Stimulated activated naive B cell treated with anti-CD40 and anti-IgM and Interleukin-4, amounts not matched to agents 10 μg/mL and 1 μg/mL and 100 μg/mL, for 72 hours (primary cell): ENCODE measurements around the gene OR2AG1.
"Not testable (repeated sequence)": the region's sequence is repeated elsewhere in the genome, so short reads cannot be mapped to it uniquely, and the experiment has no call there.

ENCODE experiments used
- ATAC-seq, 2 donors: fragments of 150-1000 bp; cut with Tn5 transposase; replicated peaks; 2 replicates each; pipeline ENCODE4 v1.10.0; 2021; ENCODE audit warnings: moderate library complexity in 1 of 2
- DNase-seq: peaks from one replicate; pipeline ENCODE4 v3.0.0; 2021
- H3K27ac Mint-ChIP-seq: one replicate; pipeline ENCODE4 v1.8.0; 2022; ENCODE audit warnings: mild to moderate bottlenecking, mixed read lengths
- H3K27me3 Mint-ChIP-seq, 2 donors: one replicate each; pipeline ENCODE4 v1.8.0; 2022; ENCODE audit warnings: mixed read lengths in 2 of 2
- H3K36me3 Mint-ChIP-seq, 2 donors: one replicate each; pipeline ENCODE4 v1.8.0; 2022; ENCODE audit warnings: mixed read lengths in 2 of 2, mild to moderate bottlenecking in 1 of 2
- H3K4me1 Mint-ChIP-seq, 2 donors: one replicate each; pipeline ENCODE4 v1.8.0; 2022; ENCODE audit warnings: mixed read lengths in 2 of 2, mild to moderate bottlenecking in 1 of 2
- H3K4me3 Mint-ChIP-seq, 2 donors: one replicate each; pipeline ENCODE4 v1.8.0; 2022; ENCODE audit warnings: mild to moderate bottlenecking in 2 of 2, mixed read lengths in 2 of 2, moderate library complexity in 1 of 2
- H3K9me3 Mint-ChIP-seq, 2 donors: one replicate each; pipeline ENCODE4 v1.8.0; 2022; ENCODE audit warnings: mixed read lengths in 2 of 2, mild to moderate bottlenecking in 1 of 2

OR2AG1 gene

GRCh38 chr11:6755303-6755952 is 27.4 kb upstream of the OR2AG1 start:
- Mint-ChIP-seq H3K4me3 (no peak overlapping the region), H3K9me3 (peaks cover 0 to 2% of the 10 kb centered on the region in 2 donors), H3K4me1 (peaks cover 3 to 5% of the 10 kb centered on the region in 2 donors), H3K27ac (no peak overlapping the region), H3K36me3 (no peaks in the 10 kb centered on the region), H3K27me3 (no peaks in the 10 kb centered on the region)
- ATAC-seq (peak; percentile 6 to 42), DNase-seq (no peak)

- Mint-ChIP-seq H3K4me3 (no peak overlapping the region), H3K27ac (no peak overlapping the region), H3K9me3 (peaks cover 0 to under 1% of the 10 kb centered on the region in 2 donors), H3K4me1 (peaks cover 2 to 3% of the 10 kb centered on the region in 2 donors), H3K27me3 (no peaks in the 10 kb centered on the region), H3K36me3 (no peaks in the 10 kb centered on the region)
- no peak for DNase-seq
- ATAC-seq, result no peak
These were observed 26.9 kb upstream of the OR2AG1 start for GRCh38 chr11:6755953-6756347.

GRCh38 chr11:6757373-6757967 is 25.4 kb upstream of the OR2AG1 start:
- no peaks in the 10 kb centered on the region for H3K9me3 Mint-ChIP-seq
- H3K27me3 Mint-ChIP-seq, result peaks cover 2 to 3% of the 10 kb centered on the region in 2 donors
- peak; percentile 80 to 86 for ATAC-seq
- H3K4me3 Mint-ChIP-seq, result no peak overlapping the region
- no peak for DNase-seq
- H3K27ac Mint-ChIP-seq, result no peak overlapping the region
- H3K36me3 Mint-ChIP-seq, result no peaks in the 10 kb centered on the region
- peaks cover 0 to 3% of the 10 kb centered on the region in 2 donors for H3K4me1 Mint-ChIP-seq

- H3K4me1 Mint-ChIP-seq, result peaks cover 11 to 20% of the 10 kb centered on the region in 2 donors
- H3K27me3 Mint-ChIP-seq, result no peaks in the 10 kb centered on the region
- DNase-seq (peak; percentile 20), ATAC-seq (peak; percentile 99)
- no peak within 1 kb of the TSS for H3K4me3 Mint-ChIP-seq
- H3K27ac Mint-ChIP-seq, result peak within 1 kb of the TSS; percentile 32
- no peaks in the 10 kb centered on the region for H3K36me3 Mint-ChIP-seq
- H3K9me3 Mint-ChIP-seq, result no peaks in the 10 kb centered on the region
These were observed 10.6 kb upstream of the OR2AG1 start, which contains the start of gene OR2AG2 for GRCh38 chr11:6771926-6772893. TSS of gene OR2AG2 (minus strand) at chr11:6771976. CDS start at chr11:6768957, 3,019 bp downstream.

- no peak for DNase-seq
- Mint-ChIP-seq H3K27me3 (peaks cover 13 to 17% of the 10 kb centered on the region in 2 donors), H3K4me1 (peaks cover 3 to 17% of the 10 kb centered on the region in 2 donors), H3K4me3 (no peak overlapping the region), H3K36me3 (no peaks in the 10 kb centered on the region), H3K9me3 (no peaks in the 10 kb centered on the region), H3K27ac (no peak overlapping the region)
- ATAC-seq, result no peak
These were observed 4.3 kb upstream of the OR2AG1 start for GRCh38 chr11:6778518-6778917.

- Mint-ChIP-seq H3K4me1 (peaks cover 0 to 9% of the 10 kb centered on the region in 2 donors), H3K27me3 (peaks cover 19 to 25% of the 10 kb centered on the region in 2 donors), H3K9me3 (no peaks in the 10 kb centered on the region), H3K27ac (no peak overlapping the region), H3K4me3 (no peak overlapping the region), H3K36me3 (no peaks in the 10 kb centered on the region)
- ATAC-seq (no peak), DNase-seq (no peak)
These were observed 2.0 kb upstream of the OR2AG1 start for GRCh38 chr11:6780829-6781228.

- Mint-ChIP-seq H3K4me1 (no peaks in the 10 kb centered on the region), H3K4me3 (no peak overlapping the region), H3K9me3 (no peaks in the 10 kb centered on the region), H3K36me3 (no peaks in the 10 kb centered on the region), H3K27ac (no peak overlapping the region), H3K27me3 (peaks cover 9 to 36% of the 10 kb centered on the region in 2 donors)
- ATAC-seq (no peak), DNase-seq (no peak)
These were observed 7.7 kb downstream of the OR2AG1 start for GRCh38 chr11:6790546-6790945.

GRCh38 chr11:6794639-6795038 is 11.8 kb downstream of the OR2AG1 start:
- H3K4me3 Mint-ChIP-seq, result no peak overlapping the region
- no peak overlapping the region for H3K27ac Mint-ChIP-seq
- ATAC-seq, result no peak
- H3K4me1 Mint-ChIP-seq, result no peaks in the 10 kb centered on the region
- H3K9me3 Mint-ChIP-seq, result no peaks in the 10 kb centered on the region
- no peak for DNase-seq
- H3K27me3 Mint-ChIP-seq, result peaks cover 9 to 12% of the 10 kb centered on the region in 2 donors
- H3K36me3 Mint-ChIP-seq, result no peaks in the 10 kb centered on the region

- Mint-ChIP-seq H3K4me1 (no peaks in the 10 kb centered on the region), H3K4me3 (no peak within 1 kb of the TSS), H3K27ac (no peak within 1 kb of the TSS), H3K9me3 (peaks cover 11 to 12% of the 10 kb centered on the region in 2 donors), H3K36me3 (peaks cover 4 to 5% of the 10 kb centered on the region in 2 donors), H3K27me3 (peaks cover 13 to 17% of the 10 kb centered on the region in 2 donors)
- no peak for DNase-seq
- ATAC-seq, result no peak
These were observed 16.6 kb downstream of the OR2AG1 start, which contains the start of gene OR6A2 for GRCh38 chr11:6799402-6799801. TSS of gene OR6A2 (minus strand) at chr11:6799689. CDS start at chr11:6795708, 3,981 bp downstream.

GRCh38 chr11:6801075-6801474 is 18.3 kb downstream of the OR2AG1 start:
- not testable (repeated sequence) for H3K36me3 Mint-ChIP-seq, H3K27ac Mint-ChIP-seq, DNase-seq, ATAC-seq, H3K4me3 Mint-ChIP-seq, H3K4me1 Mint-ChIP-seq
- peaks cover 9 to 13% of the 10 kb centered on the region in 2 donors for H3K27me3 Mint-ChIP-seq
- peaks cover 11 to 12% of the 10 kb centered on the region in 2 donors for H3K9me3 Mint-ChIP-seq

- Mint-ChIP-seq H3K27me3 (peaks cover 46 to 50% of the 10 kb centered on the region in 2 donors), H3K4me1 (peaks cover 0 to 4% of the 10 kb centered on the region in 2 donors), H3K27ac (peak overlapping the region; percentile 38), H3K4me3 (no peak overlapping the region), H3K36me3 (no peaks in the 10 kb centered on the region), H3K9me3 (no peaks in the 10 kb centered on the region)
- ATAC-seq (peak; percentile 73 to 80), DNase-seq (peak; percentile 30)
These were observed 29.7 kb downstream of the OR2AG1 start for GRCh38 chr11:6812390-6813005.

GRCh38 chr11:6813656-6814055 is 30.8 kb downstream of the OR2AG1 start:
- Mint-ChIP-seq H3K4me3 (no peak overlapping the region), H3K27me3 (peaks cover 35 to 38% of the 10 kb centered on the region in 2 donors), H3K9me3 (no peaks in the 10 kb centered on the region), H3K4me1 (peaks cover 0 to 4% of the 10 kb centered on the region in 2 donors), H3K36me3 (no peaks in the 10 kb centered on the region), H3K27ac (no peak overlapping the region)
- DNase-seq, result no peak
- ATAC-seq, result no peak

GRCh38 chr11:6817694-6818093 is 34.9 kb downstream of the OR2AG1 start:
- ATAC-seq (no peak), DNase-seq (no peak)
- no peak overlapping the region for H3K27ac Mint-ChIP-seq
- peaks cover 0 to 3% of the 10 kb centered on the region in 2 donors for H3K36me3 Mint-ChIP-seq
- no peak overlapping the region for H3K4me3 Mint-ChIP-seq
- peaks cover 20 to 23% of the 10 kb centered on the region in 2 donors for H3K27me3 Mint-ChIP-seq
- peaks cover 4 to 6% of the 10 kb centered on the region in 2 donors for H3K9me3 Mint-ChIP-seq
- H3K4me1 Mint-ChIP-seq, result no peaks in the 10 kb centered on the region

- DNase-seq, result no peak
- no peak overlapping the region for H3K27ac Mint-ChIP-seq
- peaks cover 0 to 3% of the 10 kb centered on the region in 2 donors for H3K36me3 Mint-ChIP-seq
- peaks cover 11 to 16% of the 10 kb centered on the region in 2 donors for H3K27me3 Mint-ChIP-seq
- H3K9me3 Mint-ChIP-seq, result peaks cover 4 to 6% of the 10 kb centered on the region in 2 donors
- no peak for ATAC-seq
- no peaks in the 10 kb centered on the region for H3K4me1 Mint-ChIP-seq
- no peak overlapping the region for H3K4me3 Mint-ChIP-seq
These were observed 36.1 kb downstream of the OR2AG1 start for GRCh38 chr11:6818967-6819366.
